ENCODE measurements around the gene SPEN. TPM values are rescaled to one million over a fixed set of nuclear protein-coding genes. Genes with fewer than 3 reads are reported as not detected.
"Not testable (repeated sequence)": the region's sequence is repeated elsewhere in the genome, so short reads cannot be mapped to it uniquely, and the experiment has no call there.

SPEN gene
- total RNA-seq, 1 donor from 2014 or later: 55.2 TPM

GRCh38 chr1:15834406-15835204 is 12.9 kb upstream of the SPEN start:
- TF ChIP-seq POLR2AphosphoS5 (IDR thresholded peaks at IDR 0.05; ENCODE audit: insufficient read depth in 1 of 2, low read depth in 1 of 2) (peak; percentile 89 to 92), POLR2A (IDR thresholded peaks at IDR 0.05) (peak in 1 of 2 donors; percentile 58), CTCF (IDR thresholded peaks at IDR 0.05) (no peak)
- H3K36me3 ChIP-seq: no peaks in the 10 kb centered on the region
- H3K4me3 ChIP-seq: peak overlapping the region; percentile 74 to 75
- DNase-seq (ENCODE audit: extremely low spot score in 2 of 2): peak in 1 of 2 donors; percentile 94
- no peaks in the 10 kb centered on the region for H3K27me3 ChIP-seq
- peak overlapping the region; percentile 100 for H3K27ac ChIP-seq
- no peaks in the 10 kb centered on the region for H3K9me3 ChIP-seq
- intact Hi-C loops (cut with DNase I): loop anchor here (2.0 kb wide), 4 partner anchors 14 to 114 kb away; no protein-coding TSS in a partner anchor
- H3K4me1 ChIP-seq: peaks cover 48% of the 10 kb centered on the region

GRCh38 chr1:15835205-15835740 is 12.2 kb upstream of the SPEN start:
- Histone ChIP-seq H3K4me1 (peaks cover 43% of the 10 kb centered on the region), H3K9me3 (no peaks in the 10 kb centered on the region), H3K36me3 (no peaks in the 10 kb centered on the region), H3K4me3 (peak overlapping the region; percentile 74 to 75), H3K27me3 (no peaks in the 10 kb centered on the region), H3K27ac (peak overlapping the region; percentile 100)
- intact Hi-C loops (cut with DNase I): loop anchor here (2.0 kb wide), 4 partner anchors 14 to 114 kb away; no protein-coding TSS in a partner anchor
- DNase-seq (ENCODE audit: extremely low spot score in 2 of 2): peak in 1 of 2 donors; percentile 87
- TF ChIP-seq POLR2AphosphoS5 (IDR thresholded peaks at IDR 0.05; ENCODE audit: insufficient read depth in 1 of 2, low read depth in 1 of 2): no peak
- no peak for TF ChIP-seq CTCF (IDR thresholded peaks at IDR 0.05)
- TF ChIP-seq POLR2A (IDR thresholded peaks at IDR 0.05): no peak

GRCh38 chr1:15835741-15836510 is 11.6 kb upstream of the SPEN start:
- Histone ChIP-seq H3K4me3 (peak overlapping the region; percentile 74 to 75), H3K36me3 (no peaks in the 10 kb centered on the region), H3K4me1 (peaks cover 37% of the 10 kb centered on the region), H3K9me3 (no peaks in the 10 kb centered on the region), H3K27ac (peak overlapping the region; percentile 100), H3K27me3 (no peaks in the 10 kb centered on the region)
- peak; percentile 98 to 100 for TF ChIP-seq POLR2AphosphoS5 (IDR thresholded peaks at IDR 0.05; ENCODE audit: insufficient read depth in 1 of 2, low read depth in 1 of 2)
- TF ChIP-seq POLR2A (IDR thresholded peaks at IDR 0.05): peak in 1 of 2 donors; percentile 83
- TF ChIP-seq CTCF (IDR thresholded peaks at IDR 0.05): no peak
- DNase-seq (ENCODE audit: extremely low spot score in 2 of 2): peak; percentile 99
- intact Hi-C loops (cut with DNase I): loop anchor here (2.0 kb wide), 4 partner anchors 13 to 113 kb away; no protein-coding TSS in a partner anchor

- H3K36me3 ChIP-seq; DNase-seq (ENCODE audit: extremely low spot score in 2 of 2); H3K9me3 ChIP-seq; H3K27me3 ChIP-seq; intact Hi-C loops (cut with DNase I): not testable (repeated sequence)
- Histone ChIP-seq H3K4me1 (peaks cover 31% of the 10 kb centered on the region), H3K4me3 (peak overlapping the region; percentile 54 to 75), H3K27ac (peak overlapping the region; percentile 100)
Observed at GRCh38 chr1:15836511-15836771, 11.1 kb upstream of the SPEN start.

- H3K36me3 ChIP-seq: no peaks in the 10 kb centered on the region
- intact Hi-C loops (cut with DNase I): no loop called here
- peak overlapping the region; percentile 100 for H3K27ac ChIP-seq
- peak overlapping the region in 1 of 2 donors; percentile 75 for H3K4me3 ChIP-seq
- no peaks in the 10 kb centered on the region for H3K9me3 ChIP-seq
- TF ChIP-seq POLR2AphosphoS5 (IDR thresholded peaks at IDR 0.05; ENCODE audit: insufficient read depth in 1 of 2, low read depth in 1 of 2): no peak
- no peak for TF ChIP-seq CTCF (IDR thresholded peaks at IDR 0.05)
- no peak for TF ChIP-seq POLR2A (IDR thresholded peaks at IDR 0.05)
- peaks cover 27% of the 10 kb centered on the region for H3K4me1 ChIP-seq
- no peaks in the 10 kb centered on the region for H3K27me3 ChIP-seq
- peak in 1 of 2 donors; percentile 89 for DNase-seq (ENCODE audit: extremely low spot score in 2 of 2)
Observed at GRCh38 chr1:15836772-15837669, 10.5 kb upstream of the SPEN start.

All from vagina (tissue), 2 donors.